ENCODE measurements around the gene ST7. TPM values are rescaled to one million over a fixed set of nuclear protein-coding genes. Genes with fewer than 3 reads are reported as not detected.

ST7 gene
- total RNA-seq, 2 experiments from 2014 or later: 9.6 to 10.7 TPM

- Histone ChIP-seq H3K9me3 (ENCODE audit: low read length) (no peaks in the 10 kb centered on the region), H3K79me2 (ENCODE audit: insufficient read depth, low read depth, low read length) (no peaks in the 10 kb centered on the region), H3K4me3 (ENCODE audit: low read depth, low read length, poor library complexity, severe bottlenecking) (no peak overlapping the region), H3K4me2 (ENCODE audit: low read length) (no peak overlapping the region), H3K36me3 (ENCODE audit: insufficient read depth, low read length) (no peaks in the 10 kb centered on the region), H3K4me1 (ENCODE audit: insufficient read depth, low read length, poor library complexity, severe bottlenecking) (no peaks in the 10 kb centered on the region), H2AFZ (ENCODE audit: low read length) (no peak overlapping the region), H3K27ac (ENCODE audit: low read depth, low read length, poor library complexity, severe bottlenecking) (no peak overlapping the region), H4K20me1 (ENCODE audit: insufficient read depth, low read length) (no peaks in the 10 kb centered on the region), H3K9me2 (ENCODE audit: insufficient read depth, low read length) (no peaks in the 10 kb centered on the region)
- intact Hi-C loops (cut with micrococcal nuclease; ENCODE audit: unreplicated experiment): no loop called here
- DNase-seq (ENCODE audit: low spot score): no peak
- no TSS peak for BruUV-seq (replicated peaks)
- POLR2A ChIA-PET: no interaction called here
- TF ChIP-seq EZH2phosphoT487 (IDR thresholded peaks at IDR 0.05; ENCODE audit: borderline replicate concordance, low read depth, low read length): no peak
- no peak for TF ChIP-seq CTCF (conservative IDR thresholded peaks at IDR 0.05; ENCODE audit: low read length)
- CTCF ChIA-PET (ENCODE audit: unreplicated experiment): interaction anchor here (0.6 kb wide), 1 partner anchor 943 kb away, joined by 3 read pairs; no protein-coding TSS in a partner anchor
Observed at GRCh38 chr7:117143580-117143979, 190.3 kb downstream of the ST7 start.

- intact Hi-C loops (cut with micrococcal nuclease; ENCODE audit: unreplicated experiment): no loop called here
- H3K9me3 ChIP-seq (ENCODE audit: low read length): no peaks in the 10 kb centered on the region
- no peak overlapping the region for H3K4me3 ChIP-seq (ENCODE audit: low read depth, low read length, poor library complexity, severe bottlenecking)
- no peaks in the 10 kb centered on the region for H3K36me3 ChIP-seq (ENCODE audit: insufficient read depth, low read length)
- H2AFZ ChIP-seq (ENCODE audit: low read length): no peak overlapping the region
- no peaks in the 10 kb centered on the region for H3K79me2 ChIP-seq (ENCODE audit: insufficient read depth, low read depth, low read length)
- ChIA-PET POLR2A (no interaction called here), CTCF (ENCODE audit: unreplicated experiment) (interaction anchor here (1.1 kb wide), 1 partner anchor 18 kb away, joined by 4 read pairs; no protein-coding TSS in a partner anchor)
- H3K9me2 ChIP-seq (ENCODE audit: insufficient read depth, low read length): no peaks in the 10 kb centered on the region
- H3K4me2 ChIP-seq (ENCODE audit: low read length): no peak overlapping the region
- TF ChIP-seq CTCF (conservative IDR thresholded peaks at IDR 0.05; ENCODE audit: low read length) (no peak), EZH2phosphoT487 (IDR thresholded peaks at IDR 0.05; ENCODE audit: borderline replicate concordance, low read depth, low read length) (no peak)
- no peak for DNase-seq (ENCODE audit: low spot score)
- no peaks in the 10 kb centered on the region for H3K4me1 ChIP-seq (ENCODE audit: insufficient read depth, low read length, poor library complexity, severe bottlenecking)
- no peak overlapping the region for H3K27ac ChIP-seq (ENCODE audit: low read depth, low read length, poor library complexity, severe bottlenecking)
- no TSS peak for BruUV-seq (replicated peaks)
- H4K20me1 ChIP-seq (ENCODE audit: insufficient read depth, low read length): no peaks in the 10 kb centered on the region
Observed at GRCh38 chr7:117145333-117145732, 192.0 kb downstream of the ST7 start.

- no peak overlapping the region for H3K4me2 ChIP-seq (ENCODE audit: low read length)
- ChIA-PET CTCF (ENCODE audit: unreplicated experiment) (interaction anchor here (1.1 kb wide), 1 partner anchor 19 kb away, joined by 4 read pairs; no protein-coding TSS in a partner anchor), POLR2A (interaction anchor here (0.8 kb wide), 1 partner anchor 11 kb away, joined by 3 read pairs; no protein-coding TSS in a partner anchor)
- no peak overlapping the region for H3K27ac ChIP-seq (ENCODE audit: low read depth, low read length, poor library complexity, severe bottlenecking)
- H3K4me1 ChIP-seq (ENCODE audit: insufficient read depth, low read length, poor library complexity, severe bottlenecking): no peaks in the 10 kb centered on the region
- no peaks in the 10 kb centered on the region for H4K20me1 ChIP-seq (ENCODE audit: insufficient read depth, low read length)
- intact Hi-C loops (cut with micrococcal nuclease; ENCODE audit: unreplicated experiment): no loop called here
- no peak overlapping the region for H2AFZ ChIP-seq (ENCODE audit: low read length)
- DNase-seq (ENCODE audit: low spot score): no peak
- TF ChIP-seq EZH2phosphoT487 (IDR thresholded peaks at IDR 0.05; ENCODE audit: borderline replicate concordance, low read depth, low read length) (no peak), CTCF (conservative IDR thresholded peaks at IDR 0.05; ENCODE audit: low read length) (no peak)
- no peaks in the 10 kb centered on the region for H3K79me2 ChIP-seq (ENCODE audit: insufficient read depth, low read depth, low read length)
- H3K36me3 ChIP-seq (ENCODE audit: insufficient read depth, low read length): no peaks in the 10 kb centered on the region
- no peaks in the 10 kb centered on the region for H3K9me3 ChIP-seq (ENCODE audit: low read length)
- BruUV-seq (replicated peaks): no TSS peak
- H3K4me3 ChIP-seq (ENCODE audit: low read depth, low read length, poor library complexity, severe bottlenecking): no peak overlapping the region
- H3K9me2 ChIP-seq (ENCODE audit: insufficient read depth, low read length): no peaks in the 10 kb centered on the region
Observed at GRCh38 chr7:117146059-117146458, 192.8 kb downstream of the ST7 start.

Measured in OCI-LY7 (cell line).